ENCODE measurements around the gene CISH.

CISH gene

GRCh38 chr3:50592568-50592967 is 19.0 kb downstream of the CISH start:
- no peak for DNase-seq

- DNase-seq, result no peak
These were observed 20.3 kb downstream of the CISH start for GRCh38 chr3:50591196-50591741.

GRCh38 chr3:50588759-50589433 is 22.7 kb downstream of the CISH start:
- DNase-seq, result no peak

- no peak for DNase-seq
These were observed 23.5 kb downstream of the CISH start for GRCh38 chr3:50587806-50588758.

GRCh38 chr3:50587373-50587772 is 24.2 kb downstream of the CISH start:
- no peak for DNase-seq

GRCh38 chr3:50586763-50587070 is 24.9 kb downstream of the CISH start:
- no peak for DNase-seq

- no peak for DNase-seq
These were observed 25.4 kb downstream of the CISH start for GRCh38 chr3:50585919-50586762.

GRCh38 chr3:50584391-50584790 is 27.2 kb downstream of the CISH start:
- no peak for DNase-seq

- no peak for DNase-seq
These were observed 27.7 kb downstream of the CISH start for GRCh38 chr3:50583897-50584296.

GRCh38 chr3:50582083-50582482 is 29.5 kb downstream of the CISH start:
- DNase-seq, result no peak

GRCh38 chr3:50581459-50581842 is 30.1 kb downstream of the CISH start:
- no peak for DNase-seq

- DNase-seq, result no peak
These were observed 30.7 kb downstream of the CISH start for GRCh38 chr3:50580683-50581458.

GRCh38 chr3:50577348-50577747 is 34.2 kb downstream of the CISH start:
- no peak for DNase-seq

GRCh38 chr3:50575372-50575771 is 36.2 kb downstream of the CISH start:
- no peak for DNase-seq

GRCh38 chr3:50574444-50574831 is 37.1 kb downstream of the CISH start:
- no peak for DNase-seq

- DNase-seq, result no peak
These were observed 37.8 kb downstream of the CISH start for GRCh38 chr3:50573566-50574443.

- no peak for DNase-seq
These were observed 38.7 kb downstream of the CISH start for GRCh38 chr3:50572801-50573371.

GRCh38 chr3:50572158-50572557 is 39.4 kb downstream of the CISH start:
- DNase-seq, result peak; percentile 19

GRCh38 chr3:50571486-50571885 is 40.1 kb downstream of the CISH start:
- no peak for DNase-seq

GRCh38 chr3:50570508-50571279 is 40.9 kb downstream of the CISH start:
- DNase-seq, result no peak

Data from NCI-H1436 (cell line).